Activated CD8-positive, alpha-beta memory T cell treated with anti-CD3 and anti-CD28 coated beads for 1 hour (primary cell): Measurements from ENCODE around the gene GUCY1B1.

Experiments
- DNase-seq, 2 donors: peaks; one replicate each; pipeline ENCODE4 v3.0.0-alpha.2; 2020; ENCODE audit warnings: low read depth in 1 of 2; ENCODE audit errors: extremely low read depth in 1 of 2

GUCY1B1 gene

DNA sequence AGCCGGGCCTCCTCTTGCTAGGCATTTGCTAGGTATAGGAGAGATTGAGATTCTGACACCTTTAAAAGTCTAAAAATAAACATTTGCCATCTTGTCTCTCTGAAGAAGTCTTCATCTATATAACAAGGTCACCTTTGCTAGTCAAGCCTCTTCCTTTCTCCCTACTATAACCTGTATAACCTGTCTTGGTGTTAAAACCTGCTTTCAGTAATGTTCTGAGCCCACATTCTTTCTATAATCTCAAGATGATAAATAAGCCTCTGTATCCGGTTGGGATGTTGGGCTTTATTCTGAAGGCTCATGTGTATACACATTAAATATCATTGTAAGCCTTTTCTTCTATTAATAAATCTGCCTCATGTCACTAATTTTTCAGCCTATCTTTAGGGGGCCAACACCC, 97.1 kb downstream of the GUCY1B1 start:
- DNase-seq = no peak
